Measurements from ENCODE around the gene RSPH9.

- TF ChIP-seq CTCF (IDR thresholded peaks at IDR 0.05) (no peak), EP300 (IDR thresholded peaks at IDR 0.05) (no peak)
Measured at GRCh38 chr6:43616725-43617472, 27.9 kb upstream of the RSPH9 start.

Measured in suprapubic skin (tissue), 3 donors.